ENCODE data around the gene PACRG. TPM values are rescaled to one million over a fixed set of nuclear protein-coding genes. Genes with fewer than 3 reads are reported as not detected.

The PACRG gene
- total RNA-seq, 1 experiment from 2014 or later: 0.26 TPM

DNA sequence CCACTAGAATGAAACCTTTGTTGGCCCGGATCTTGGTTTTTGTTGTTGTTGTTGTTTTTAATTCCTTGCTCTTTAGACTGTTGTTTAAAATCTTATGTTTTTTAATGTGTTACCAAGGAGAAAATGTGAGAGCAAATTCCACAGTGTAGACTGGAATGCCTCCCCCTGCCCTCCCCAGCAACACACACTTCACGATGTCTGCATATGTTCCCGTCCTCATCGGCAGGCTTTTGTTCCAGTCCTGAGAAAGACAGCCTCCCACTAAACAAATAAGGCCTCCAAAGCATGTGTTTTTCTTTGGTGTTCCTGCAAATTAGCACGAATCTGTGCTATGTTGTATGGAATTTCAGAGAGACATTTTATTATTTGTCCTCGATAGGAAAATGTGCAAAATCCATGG lies 423.4 kb downstream of the PACRG start:
- H2AFZ ChIP-seq (ENCODE audit: low read length): peak overlapping the region; percentile 26
- no peak overlapping the region for H2BK12ac ChIP-seq (ENCODE audit: insufficient read length, low read depth, low read length)
- H3K36me3 Mint-ChIP-seq (ENCODE audit: insufficient read depth in 1 of 3, low read depth in 3 of 3): no peaks in the 10 kb centered on the region; a peak in 1 of 7 replicates

More for the DNA sequence above, 423.4 kb downstream of the PACRG start:
- Histone ChIP-seq H3K23me2 (ENCODE audit: insufficient read length, low read depth, low read length, poor library complexity, severe bottlenecking) (no peaks in the 10 kb centered on the region), H3K9me3 (ENCODE audit: control insufficient read depth, low read depth, low read length) (no peaks in the 10 kb centered on the region), H4K8ac (replicated peaks; ENCODE audit: insufficient read length, low read depth, low read length) (no peak overlapping the region), H4K5ac (ENCODE audit: insufficient read length, low read depth, low read length) (no peak overlapping the region), H3K79me1 (ENCODE audit: insufficient read depth, low read depth, low read length, poor library complexity, severe bottlenecking) (no peaks in the 10 kb centered on the region), H3K23ac (ENCODE audit: insufficient read length, low read depth, low read length) (no peak overlapping the region), H2BK5ac (ENCODE audit: insufficient read length, low read length) (no peak overlapping the region), H3T11ph (ENCODE audit: low read length) (no peak overlapping the region), H3K18ac (ENCODE audit: insufficient read length, low read depth, low read length) (no peak overlapping the region), H2AK5ac (ENCODE audit: insufficient read length, low read length) (no peak overlapping the region), H3K4ac (ENCODE audit: low read depth, low read length) (no peak overlapping the region), H3K27ac (ENCODE audit: insufficient read length, low read depth, low read length) (no peak overlapping the region), H3K14ac (ENCODE audit: insufficient read depth, low read length) (no peak overlapping the region), H3K4me2 (ENCODE audit: insufficient read depth, insufficient read length, low read length) (no peak overlapping the region), H3K79me2 (ENCODE audit: insufficient read depth, low read length) (no peaks in the 10 kb centered on the region; the same call in 1 of the 2 replicates), H2BK120ac (ENCODE audit: low read depth, low read length, poor library complexity, severe bottlenecking) (no peak overlapping the region), H3K56ac (ENCODE audit: insufficient read length, low read depth, low read length) (no peak overlapping the region), H2BK15ac (ENCODE audit: low read depth, low read length) (no peak overlapping the region), H4K20me1 (ENCODE audit: control insufficient read depth, insufficient read depth, insufficient read length) (no peaks in the 10 kb centered on the region), H3K9ac (ENCODE audit: extremely low read depth, insufficient read length, low read length) (no peak overlapping the region), H3K27me3 (ENCODE audit: insufficient read depth, low read length) (no peaks in the 10 kb centered on the region), H2BK20ac (ENCODE audit: low read depth, low read length, poor library complexity, severe bottlenecking) (no peak overlapping the region), H3K4me1 (ENCODE audit: insufficient read depth, low read length) (peaks cover 3% of the 10 kb centered on the region; the same call in 1 of the 2 replicates), H4K91ac (ENCODE audit: insufficient read length, low read depth, low read length) (no peak overlapping the region)
- Mint-ChIP-seq H3K27ac (peak overlapping the region; percentile 38 to 92 (median 91); a peak in 5 of 7 replicates), H3K9me3 (no peaks in the 10 kb centered on the region), H3K27me3 (ENCODE audit: low read depth) (no peaks in the 10 kb centered on the region), H3K4me3 (no peak overlapping the region), H3K4me1 (peaks cover 9% of the 10 kb centered on the region in 2 experiments)
- WGBS (ENCODE audit: extremely low coverage, insufficient read length, low lambda C conversion rate): no CpG with 5 or more reads among the region's 6 CpGs
- TF ChIP-seq, protein P1, sequence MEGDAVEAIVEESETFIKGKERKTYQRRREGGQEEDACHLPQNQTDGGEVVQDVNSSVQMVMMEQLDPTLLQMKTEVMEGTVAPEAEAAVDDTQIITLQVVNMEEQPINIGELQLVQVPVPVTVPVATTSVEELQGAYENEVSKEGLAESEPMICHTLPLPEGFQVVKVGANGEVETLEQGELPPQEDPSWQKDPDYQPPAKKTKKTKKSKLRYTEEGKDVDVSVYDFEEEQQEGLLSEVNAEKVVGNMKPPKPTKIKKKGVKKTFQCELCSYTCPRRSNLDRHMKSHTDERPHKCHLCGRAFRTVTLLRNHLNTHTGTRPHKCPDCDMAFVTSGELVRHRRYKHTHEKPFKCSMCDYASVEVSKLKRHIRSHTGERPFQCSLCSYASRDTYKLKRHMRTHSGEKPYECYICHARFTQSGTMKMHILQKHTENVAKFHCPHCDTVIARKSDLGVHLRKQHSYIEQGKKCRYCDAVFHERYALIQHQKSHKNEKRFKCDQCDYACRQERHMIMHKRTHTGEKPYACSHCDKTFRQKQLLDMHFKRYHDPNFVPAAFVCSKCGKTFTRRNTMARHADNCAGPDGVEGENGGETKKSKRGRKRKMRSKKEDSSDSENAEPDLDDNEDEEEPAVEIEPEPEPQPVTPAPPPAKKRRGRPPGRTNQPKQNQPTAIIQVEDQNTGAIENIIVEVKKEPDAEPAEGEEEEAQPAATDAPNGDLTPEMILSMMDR (conservative IDR thresholded peaks at IDR 0.05): no peak
- no peak for DNase-seq
